Measurements from ENCODE around the gene EPC1. TPM values are rescaled to one million over a fixed set of nuclear protein-coding genes. Genes with fewer than 3 reads are reported as not detected.
"Not testable (repeated sequence)": the region's sequence is repeated elsewhere in the genome, so short reads cannot be mapped to it uniquely, and the experiment has no call there.

The EPC1 gene
- total and polyA plus RNA-seq, 9 donors: 31.8 to 52.9 (median 41.1) TPM

DNA sequence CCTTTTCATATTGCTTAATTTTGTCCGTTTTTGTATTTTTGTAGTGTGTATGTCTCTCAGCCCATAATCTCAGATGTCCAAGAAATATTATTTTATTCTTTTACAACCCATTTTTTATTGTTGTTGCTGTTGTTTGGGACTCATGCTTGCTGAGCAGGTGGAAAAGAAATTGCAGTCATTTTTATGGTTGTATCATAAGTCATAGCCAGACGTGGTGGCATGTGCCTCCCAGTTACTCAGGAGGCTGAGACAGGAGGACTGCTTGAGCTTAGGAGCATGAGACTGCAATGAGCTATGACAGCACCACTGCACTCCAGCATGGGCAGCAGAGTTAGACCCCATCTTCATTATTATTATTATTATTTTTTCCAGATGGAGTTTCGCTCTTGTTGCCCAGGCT is 117.8 kb downstream of the EPC1 start:
- Histone ChIP-seq H3K36me3 (no peaks in the 10 kb centered on the region), H3K9me3 (no peaks in the 10 kb centered on the region), H3K4me3 (no peak overlapping the region), H3K4me1 (ENCODE audit: insufficient read depth) (no peaks in the 10 kb centered on the region), H3K27ac (no peak overlapping the region), H3K27me3 (no peaks in the 10 kb centered on the region)
- intact Hi-C loops (cut with DNase I): no loop called here
- TF ChIP-seq EP300 (IDR thresholded peaks at IDR 0.05): no peak
- no peak for TF ChIP-seq POLR2A (IDR thresholded peaks at IDR 0.05)
- TF ChIP-seq, protein P1, sequence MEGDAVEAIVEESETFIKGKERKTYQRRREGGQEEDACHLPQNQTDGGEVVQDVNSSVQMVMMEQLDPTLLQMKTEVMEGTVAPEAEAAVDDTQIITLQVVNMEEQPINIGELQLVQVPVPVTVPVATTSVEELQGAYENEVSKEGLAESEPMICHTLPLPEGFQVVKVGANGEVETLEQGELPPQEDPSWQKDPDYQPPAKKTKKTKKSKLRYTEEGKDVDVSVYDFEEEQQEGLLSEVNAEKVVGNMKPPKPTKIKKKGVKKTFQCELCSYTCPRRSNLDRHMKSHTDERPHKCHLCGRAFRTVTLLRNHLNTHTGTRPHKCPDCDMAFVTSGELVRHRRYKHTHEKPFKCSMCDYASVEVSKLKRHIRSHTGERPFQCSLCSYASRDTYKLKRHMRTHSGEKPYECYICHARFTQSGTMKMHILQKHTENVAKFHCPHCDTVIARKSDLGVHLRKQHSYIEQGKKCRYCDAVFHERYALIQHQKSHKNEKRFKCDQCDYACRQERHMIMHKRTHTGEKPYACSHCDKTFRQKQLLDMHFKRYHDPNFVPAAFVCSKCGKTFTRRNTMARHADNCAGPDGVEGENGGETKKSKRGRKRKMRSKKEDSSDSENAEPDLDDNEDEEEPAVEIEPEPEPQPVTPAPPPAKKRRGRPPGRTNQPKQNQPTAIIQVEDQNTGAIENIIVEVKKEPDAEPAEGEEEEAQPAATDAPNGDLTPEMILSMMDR (IDR thresholded peaks at IDR 0.05): no peak
- DNase-seq: no peak
- 35 to 79% (median 68%) methylated on average over 3 of the region's 3 CpGs for WGBS, 3 donors

DNA sequence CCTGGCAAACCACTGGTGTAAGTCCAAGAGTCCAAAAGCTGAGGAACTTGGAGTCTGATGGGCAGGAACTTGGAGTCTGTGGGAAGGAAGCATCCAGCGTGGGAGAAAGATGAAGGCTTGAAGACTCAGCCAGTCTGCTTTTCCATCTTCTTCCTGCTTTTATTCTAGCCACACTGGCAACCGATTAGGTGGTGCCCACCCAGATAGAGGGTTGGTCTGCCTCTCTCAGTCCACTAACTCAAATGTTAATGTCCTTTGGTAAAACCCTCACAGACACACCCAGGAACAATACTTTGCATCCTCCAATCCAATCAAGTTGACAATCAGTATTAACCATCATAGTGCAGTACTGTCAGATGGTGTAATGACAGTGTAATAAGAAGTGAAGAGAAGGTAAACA is 119.2 kb downstream of the EPC1 start:
- no peak overlapping the region for H3K4me3 ChIP-seq
- H3K4me1 ChIP-seq (ENCODE audit: insufficient read depth): no peaks in the 10 kb centered on the region
- no peaks in the 10 kb centered on the region for H3K9me3 ChIP-seq
- DNase-seq: no peak
- 48 to 91% (median 63%) methylated on average over 2 of the region's 2 CpGs for WGBS, 3 donors
- H3K27me3 ChIP-seq: no peaks in the 10 kb centered on the region
- TF ChIP-seq, protein P1 (IDR thresholded peaks at IDR 0.05): no peak
- TF ChIP-seq EP300 (IDR thresholded peaks at IDR 0.05): no peak
- no peaks in the 10 kb centered on the region for H3K36me3 ChIP-seq
- intact Hi-C loops (cut with DNase I): no loop called here
- no peak overlapping the region for H3K27ac ChIP-seq

DNA sequence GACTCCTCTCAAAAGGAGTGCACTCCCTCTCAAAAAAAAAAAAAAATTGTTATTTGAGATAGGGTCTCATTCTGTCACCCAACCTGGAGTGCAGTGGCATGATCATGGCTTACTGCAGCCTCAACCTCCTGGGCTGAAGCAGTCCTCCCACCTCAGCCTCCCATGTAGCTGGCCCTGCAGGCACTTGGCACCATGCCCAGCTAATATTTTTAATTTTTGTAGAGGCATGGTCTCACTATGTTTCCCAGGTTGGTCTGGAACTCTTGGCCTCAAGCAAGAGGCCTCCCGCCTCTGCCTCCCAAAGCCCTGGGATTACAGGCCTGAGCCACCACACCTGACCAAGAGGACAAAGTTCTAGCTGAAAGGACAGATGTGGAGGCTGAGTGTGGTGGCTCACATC is 120.3 kb downstream of the EPC1 start:
- Histone ChIP-seq H3K27ac (no peak overlapping the region), H3K27me3 (no peaks in the 10 kb centered on the region), H3K9me3 (no peaks in the 10 kb centered on the region), H3K36me3 (no peaks in the 10 kb centered on the region), H3K4me1 (ENCODE audit: insufficient read depth) (no peaks in the 10 kb centered on the region), H3K4me3 (no peak overlapping the region)
- intact Hi-C loops (cut with DNase I): no loop called here
- WGBS, 3 donors: 100% methylated on average over 1 of the region's 1 CpG
- TF ChIP-seq, protein P1 (IDR thresholded peaks at IDR 0.05): no peak
- TF ChIP-seq EP300 (IDR thresholded peaks at IDR 0.05): no peak
- TF ChIP-seq POLR2A (IDR thresholded peaks at IDR 0.05): no peak
- no peak for DNase-seq

DNA sequence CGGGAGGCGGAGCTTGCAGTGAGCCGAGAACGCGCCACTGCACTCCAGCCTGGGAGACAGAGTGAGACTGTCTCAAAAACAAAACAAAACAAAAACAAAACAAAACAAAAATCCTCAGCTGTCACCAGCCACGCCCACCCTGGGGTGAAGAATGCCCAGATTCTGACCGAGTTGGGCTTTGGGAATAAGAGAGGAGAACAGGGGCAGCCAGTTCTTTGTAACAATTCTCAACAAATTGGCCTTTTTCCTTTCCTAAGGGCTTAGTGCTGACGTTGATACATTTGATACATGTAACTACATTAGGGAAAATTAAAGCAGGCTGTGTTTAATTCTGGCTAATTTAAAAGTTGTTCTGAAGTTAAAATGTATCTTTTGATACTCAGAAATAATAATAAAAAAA is 121.0 kb downstream of the EPC1 start:
- TF ChIP-seq EP300 (IDR thresholded peaks at IDR 0.05): no peak
- no peak for TF ChIP-seq POLR2A (IDR thresholded peaks at IDR 0.05)
- TF ChIP-seq, protein P1 (IDR thresholded peaks at IDR 0.05): no peak
- H3K4me1 ChIP-seq (ENCODE audit: insufficient read depth): no peaks in the 10 kb centered on the region
- intact Hi-C loops (cut with DNase I): no loop called here
- H3K9me3 ChIP-seq: no peaks in the 10 kb centered on the region
- H3K27me3 ChIP-seq: no peaks in the 10 kb centered on the region
- no peak for DNase-seq
- WGBS, 3 donors: 72 to 78% (median 75%) methylated on average over 8 of the region's 8 CpGs
- H3K27ac ChIP-seq: no peak overlapping the region
- no peak overlapping the region for H3K4me3 ChIP-seq
- H3K36me3 ChIP-seq: no peaks in the 10 kb centered on the region

DNA sequence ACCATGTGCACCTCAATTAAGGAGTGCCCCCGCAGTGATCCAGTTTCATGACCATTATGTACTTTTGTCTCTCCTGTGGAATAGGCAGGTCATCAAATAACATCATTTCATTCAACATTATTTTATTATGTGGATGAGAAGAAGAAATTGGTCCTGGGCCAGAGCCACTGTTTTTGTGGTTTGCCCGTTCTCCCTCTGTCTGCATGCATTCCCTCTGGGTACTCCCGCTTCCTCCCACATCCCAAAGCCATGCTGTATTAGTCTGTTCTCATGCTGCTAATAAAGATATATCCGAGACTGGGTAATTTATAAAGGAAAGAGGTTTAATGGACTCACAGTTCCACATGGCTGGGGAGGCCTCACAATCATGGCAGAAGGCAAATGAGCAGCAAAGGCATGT is 124.6 kb downstream of the EPC1 start:
- not testable (repeated sequence) for H3K4me1 ChIP-seq (ENCODE audit: insufficient read depth)
- 65 to 78% (median 67%) methylated on average over 4 of the region's 4 CpGs for WGBS, 3 donors

DNA sequence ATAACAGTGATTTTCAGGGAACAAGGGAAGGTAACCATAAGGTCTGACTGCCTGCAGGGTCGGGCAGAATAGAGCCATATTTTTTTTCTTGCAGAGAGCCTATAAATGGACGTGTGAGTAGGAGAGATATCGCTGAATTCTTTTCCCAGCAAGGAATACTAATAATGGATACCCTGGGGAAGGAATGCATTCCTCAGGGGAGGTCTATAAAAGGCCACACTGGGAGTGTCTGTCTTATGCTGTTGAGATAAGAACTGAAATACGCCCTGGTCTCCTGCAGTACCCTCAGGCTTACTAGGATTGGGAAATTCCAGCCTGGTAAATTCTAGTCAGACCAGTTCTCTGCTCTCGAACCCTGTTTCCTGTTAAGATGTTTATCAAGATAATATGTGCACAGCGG is 127.8 kb downstream of the EPC1 start:
- H3K36me3 ChIP-seq; H3K4me3 ChIP-seq; H3K27ac ChIP-seq; intact Hi-C loops (cut with DNase I); H3K9me3 ChIP-seq; DNase-seq; H3K4me1 ChIP-seq (ENCODE audit: insufficient read depth); H3K27me3 ChIP-seq: not testable (repeated sequence)
- 71 to 79% (median 77%) methylated on average over 6 of the region's 6 CpGs for WGBS, 3 donors

More for the DNA sequence above, 124.6 kb downstream of the EPC1 start:
- H3K36me3 ChIP-seq; H3K27ac ChIP-seq; H3K4me3 ChIP-seq; H3K9me3 ChIP-seq; intact Hi-C loops (cut with DNase I); H3K27me3 ChIP-seq; DNase-seq: not testable (repeated sequence)

DNA sequence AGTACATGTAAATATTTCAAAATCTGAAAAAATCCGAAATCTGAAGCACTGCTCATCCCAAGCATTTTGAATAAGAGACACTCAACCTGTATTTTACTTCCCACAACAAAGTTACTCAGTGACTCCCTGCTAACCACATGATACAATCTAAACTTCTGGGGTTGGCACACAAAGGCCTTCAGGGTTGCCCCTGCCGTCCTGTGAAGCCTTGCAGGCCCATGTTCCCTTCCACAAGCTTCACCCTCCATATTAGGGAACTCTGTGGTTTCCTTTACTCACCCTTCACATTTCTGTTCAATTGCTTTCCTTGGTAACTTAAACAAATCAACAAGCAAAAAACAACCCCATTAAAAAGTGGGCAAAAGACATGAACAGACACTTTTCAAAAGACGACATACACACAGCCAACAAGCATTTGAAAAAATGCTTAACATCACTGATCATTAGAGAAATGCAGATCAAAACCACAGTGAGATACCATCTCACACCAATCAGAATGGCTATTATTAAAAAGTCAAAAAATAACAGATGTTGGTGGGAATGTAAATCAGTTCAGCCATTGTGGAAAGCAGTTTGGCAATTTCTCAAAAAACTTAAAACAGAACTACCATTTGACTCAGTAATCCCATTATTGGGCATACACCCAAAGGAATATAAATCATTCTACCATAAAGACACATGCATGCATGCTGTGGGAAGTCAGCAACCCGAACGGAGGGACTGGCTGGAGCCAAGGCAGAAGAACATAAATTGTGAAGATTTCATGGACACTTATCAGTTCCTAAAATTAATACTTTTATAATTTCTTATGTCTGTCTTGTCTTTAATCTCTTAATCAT is 128.5 kb downstream of the EPC1 start:
- WGBS, 3 donors: 63 to 70% (median 63%) methylated on average over 5 of the region's 5 CpGs
- not testable (repeated sequence) for H3K27me3 ChIP-seq

More for the DNA sequence above, 128.5 kb downstream of the EPC1 start:
- H3K4me3 ChIP-seq; H3K9me3 ChIP-seq; intact Hi-C loops (cut with DNase I); H3K36me3 ChIP-seq; DNase-seq; H3K4me1 ChIP-seq (ENCODE audit: insufficient read depth); H3K27ac ChIP-seq: not testable (repeated sequence)

All from ovary (tissue), 9 donors.